HG02623 (cell line): ENCODE measurements around the gene SNX30.

Experiments
- ATAC-seq: cut with Tn5 transposase; IDR thresholded peaks from one replicate; pipeline ENCODE4 v1.9.1; 2021; ENCODE audit warnings: moderate library complexity; ENCODE audit not compliant: unreplicated experiment

The SNX30 gene

DNA sequence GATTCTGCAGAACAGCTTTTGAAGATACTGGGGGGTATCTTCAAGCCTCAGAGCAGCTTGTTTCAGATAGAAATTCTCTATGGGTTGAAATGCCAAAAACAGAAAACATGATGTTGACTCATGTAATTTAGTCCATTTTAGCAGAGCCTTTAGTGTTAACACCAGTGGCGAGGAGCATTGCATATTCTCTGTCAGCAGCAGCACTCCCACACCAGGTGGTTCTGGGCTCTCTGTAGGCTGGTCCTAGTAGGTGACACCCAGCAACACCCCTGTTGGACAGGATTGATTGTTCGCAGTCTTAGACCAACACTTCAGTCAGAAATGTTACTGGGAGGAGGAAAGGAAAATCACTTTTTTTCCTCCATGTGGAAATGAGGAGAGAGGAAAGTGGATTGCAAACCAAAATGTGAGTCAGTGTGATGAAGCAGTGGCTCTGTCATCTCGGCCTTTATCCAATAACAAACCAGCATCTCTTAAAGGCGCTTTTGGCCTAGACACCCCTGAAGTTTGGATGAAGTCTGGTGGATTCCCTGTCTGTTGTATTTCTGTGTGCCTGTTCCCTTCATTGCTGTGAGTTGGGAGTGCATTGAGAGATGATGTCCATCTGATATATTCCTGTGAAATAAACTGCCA lies 123.3 kb downstream of the SNX30 start:
- no peak for ATAC-seq

DNA sequence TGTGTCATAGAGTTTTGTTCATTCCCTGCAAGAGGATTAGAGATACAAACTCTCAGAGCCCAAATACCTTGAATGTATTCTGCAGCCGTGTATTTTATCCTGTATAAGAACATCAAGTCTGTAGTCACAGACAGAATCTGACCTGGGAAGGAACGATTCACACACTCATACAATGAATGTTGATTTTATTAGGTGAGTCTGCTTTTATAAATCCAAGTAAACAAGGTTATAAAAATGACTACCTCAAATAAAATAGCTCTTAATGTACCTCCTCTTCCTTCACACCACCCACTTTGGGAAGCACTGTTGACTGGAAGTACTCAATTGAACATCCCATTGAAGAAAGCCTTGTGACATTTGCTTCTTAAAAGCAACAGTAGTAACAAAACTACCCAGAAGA lies 128.2 kb downstream of the SNX30 start:
- ATAC-seq: no peak

DNA sequence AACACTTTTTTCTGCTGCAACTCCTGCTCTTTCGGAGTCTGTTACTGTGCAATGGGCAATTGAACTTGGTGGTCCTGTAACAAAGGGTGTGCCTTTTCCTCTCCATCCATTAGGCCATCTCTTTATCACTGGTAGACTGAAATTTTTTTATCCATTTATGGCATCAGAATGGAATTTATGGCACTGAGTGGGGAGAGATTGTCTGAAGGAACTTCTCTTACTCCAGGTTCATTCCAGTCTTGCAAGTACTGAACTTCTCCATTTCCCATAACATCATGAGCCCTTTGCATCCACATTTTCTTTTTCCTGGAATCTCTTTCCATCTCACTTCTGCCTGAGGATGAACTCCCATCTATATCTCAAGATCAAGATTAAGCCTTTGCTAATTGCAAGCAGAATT lies 130.1 kb downstream of the SNX30 start:
- no peak for ATAC-seq

DNA sequence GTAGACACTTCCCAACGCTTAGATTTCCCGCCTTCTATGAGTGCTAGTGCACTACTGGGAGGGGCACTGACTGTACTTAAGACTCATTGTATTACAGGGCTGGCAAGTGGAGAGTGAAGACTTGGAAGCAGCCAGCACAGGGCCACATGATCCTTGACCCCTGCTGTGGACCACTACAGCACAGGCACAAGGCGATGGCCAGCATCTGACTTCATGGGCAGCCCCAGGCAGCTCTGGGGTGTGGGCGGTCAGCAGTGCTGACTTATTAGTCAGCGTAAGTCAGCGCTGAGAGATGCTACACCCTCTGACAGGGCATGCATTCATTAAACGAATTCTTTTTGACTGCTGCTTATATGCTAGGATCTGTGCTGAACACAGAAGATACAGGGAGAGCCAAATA lies 130.8 kb downstream of the SNX30 start:
- no peak for ATAC-seq

DNA sequence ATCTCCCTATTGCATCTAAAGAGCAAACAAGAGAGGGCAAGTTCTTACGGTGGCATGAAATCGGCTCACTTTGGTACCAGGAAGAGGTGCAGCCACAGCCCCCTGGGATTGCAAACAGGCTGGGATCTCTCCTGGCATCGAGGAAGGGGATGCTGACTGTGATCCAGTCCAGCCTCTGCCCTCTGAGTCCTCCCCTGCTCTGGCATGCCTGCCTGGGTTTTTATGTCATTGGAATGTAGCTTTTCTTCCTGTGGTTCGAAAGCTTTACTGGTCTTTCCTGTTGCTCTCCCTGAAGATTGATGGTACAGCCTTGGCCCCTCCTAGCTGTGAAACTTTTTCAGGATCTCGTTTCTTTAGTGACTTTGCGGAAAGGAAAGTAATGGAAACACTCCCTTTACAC lies 133.5 kb downstream of the SNX30 start:
- ATAC-seq: no peak

DNA sequence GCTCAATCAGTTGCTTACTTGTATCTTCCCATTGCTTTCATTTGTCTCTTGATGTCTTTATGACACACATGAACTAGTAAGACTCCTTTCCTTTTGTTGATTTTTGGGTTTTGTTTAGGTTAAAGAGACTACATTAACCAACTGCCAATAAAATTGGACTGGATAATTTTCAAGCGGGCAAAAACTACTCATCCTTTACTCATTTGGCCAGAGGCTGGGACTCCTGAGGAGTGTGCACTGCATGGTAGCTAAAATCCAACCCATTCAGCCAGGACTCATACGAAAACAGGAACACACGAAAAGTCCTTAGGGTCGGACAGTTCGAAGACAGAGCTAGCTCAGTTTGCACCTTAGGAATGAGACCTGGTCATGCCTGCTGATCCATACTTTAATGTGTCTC lies 134.2 kb downstream of the SNX30 start:
- no peak for ATAC-seq

DNA sequence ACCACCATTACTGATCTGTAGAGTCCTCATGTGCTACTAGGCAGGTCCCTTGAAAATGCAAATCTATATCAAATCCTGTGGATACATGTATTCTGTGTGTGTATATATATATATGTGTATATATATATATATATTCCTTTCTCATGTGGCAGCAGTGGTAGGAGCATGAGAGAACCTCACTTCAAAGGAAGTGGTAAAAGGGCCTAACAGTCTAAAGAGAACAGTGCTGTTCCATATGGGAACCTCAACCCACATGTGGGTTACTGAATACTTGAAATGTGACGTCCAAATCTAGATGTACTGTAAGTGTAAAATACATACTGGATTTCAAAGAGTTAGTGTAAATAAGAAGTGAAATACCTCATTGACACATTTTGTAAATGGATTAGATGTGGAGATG lies 134.8 kb downstream of the SNX30 start:
- no peak for ATAC-seq

DNA sequence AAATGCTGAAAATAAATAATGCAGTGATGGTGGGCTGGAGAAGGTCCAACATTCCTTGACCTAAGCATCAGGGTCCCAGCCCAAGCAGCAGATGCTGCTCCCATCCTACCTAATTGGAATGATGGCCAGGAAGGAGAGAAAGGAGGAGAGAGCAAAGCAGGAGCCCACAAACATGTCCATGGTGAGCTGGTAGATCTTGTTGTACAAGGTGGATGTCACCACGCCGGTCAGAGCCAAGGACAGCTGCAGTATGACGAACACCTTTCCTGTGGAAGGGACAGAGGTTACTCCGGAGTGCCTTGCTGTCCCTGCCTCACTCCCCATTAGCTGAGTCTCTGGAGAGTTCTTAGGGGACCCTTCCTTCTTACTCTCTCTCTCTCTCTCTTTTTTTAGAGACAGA lies 135.8 kb downstream of the SNX30 start:
- no peak for ATAC-seq

DNA sequence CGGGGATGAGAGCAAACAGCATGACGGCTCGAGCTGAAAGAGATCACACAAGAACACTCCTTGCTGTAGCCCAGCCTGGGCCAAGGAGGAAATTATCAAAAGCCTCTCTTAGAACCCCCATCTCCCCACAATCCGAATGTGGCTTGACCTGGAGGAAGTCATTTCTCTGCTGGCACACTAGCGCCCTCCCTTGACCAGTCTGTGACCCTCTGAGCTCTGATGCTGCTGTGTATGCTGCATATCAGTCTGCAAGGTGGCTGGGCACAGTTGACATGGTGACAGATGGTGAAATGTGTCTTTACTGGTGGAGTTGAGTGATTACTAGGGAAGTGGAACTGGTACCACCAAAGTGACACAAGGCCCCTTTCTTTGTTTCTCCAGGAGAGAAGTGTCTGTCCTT lies 136.8 kb downstream of the SNX30 start:
- ATAC-seq: no peak

DNA sequence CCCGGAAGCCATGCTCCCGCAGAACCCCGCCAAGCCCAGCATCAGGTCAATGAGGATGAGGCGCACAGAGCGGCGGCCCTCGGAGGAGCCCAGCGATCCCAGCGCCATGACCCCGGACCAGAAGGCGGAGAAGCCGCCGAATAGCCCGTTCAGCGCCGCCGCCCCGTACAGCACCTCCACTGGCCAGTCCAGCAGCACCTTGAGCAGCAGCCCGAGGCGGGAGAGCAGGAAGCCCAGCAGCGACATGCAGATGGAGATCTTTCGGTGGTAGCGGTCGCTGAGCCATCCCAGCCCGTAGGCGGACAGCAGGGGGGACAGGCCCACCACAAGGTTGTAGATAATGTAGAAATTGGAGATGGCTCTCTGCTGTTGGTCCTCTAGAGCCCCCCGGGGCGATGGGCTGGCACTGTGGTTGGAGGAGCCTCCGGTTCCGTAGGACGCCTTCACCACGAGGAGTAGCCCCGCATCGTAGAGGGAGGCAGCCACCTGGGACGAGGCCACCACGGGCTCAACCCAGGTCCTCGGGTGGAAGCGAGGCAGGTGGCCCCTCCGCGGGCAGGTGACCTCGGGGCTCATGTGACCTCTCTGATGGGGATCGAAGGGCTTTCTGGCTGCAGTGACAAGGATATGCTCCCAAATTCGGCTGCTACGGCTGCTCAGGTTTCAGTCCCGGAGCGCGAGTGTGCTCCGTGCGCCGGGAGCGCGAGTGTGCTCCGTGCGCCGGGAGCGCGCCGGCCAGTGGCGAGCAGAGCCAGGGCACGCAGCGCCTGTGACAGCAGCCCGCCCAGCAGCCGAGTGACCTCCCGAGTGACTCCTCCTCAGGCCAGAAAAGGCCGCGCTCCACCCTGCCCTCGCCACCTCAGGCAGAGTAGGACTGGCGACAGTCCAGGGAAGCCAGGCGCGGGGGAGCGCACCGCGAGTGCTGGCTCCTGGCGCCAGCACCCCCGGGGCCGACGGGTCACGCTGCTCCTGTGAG lies 139.8 kb downstream of the SNX30 start, which contains the start of gene SLC46A2:
SLC46A2 (minus strand) TSS at position 771 of the 976 bp plus-strand sequence; CDS start at position 576, 195 bp downstream.
- ATAC-seq: no peak

DNA sequence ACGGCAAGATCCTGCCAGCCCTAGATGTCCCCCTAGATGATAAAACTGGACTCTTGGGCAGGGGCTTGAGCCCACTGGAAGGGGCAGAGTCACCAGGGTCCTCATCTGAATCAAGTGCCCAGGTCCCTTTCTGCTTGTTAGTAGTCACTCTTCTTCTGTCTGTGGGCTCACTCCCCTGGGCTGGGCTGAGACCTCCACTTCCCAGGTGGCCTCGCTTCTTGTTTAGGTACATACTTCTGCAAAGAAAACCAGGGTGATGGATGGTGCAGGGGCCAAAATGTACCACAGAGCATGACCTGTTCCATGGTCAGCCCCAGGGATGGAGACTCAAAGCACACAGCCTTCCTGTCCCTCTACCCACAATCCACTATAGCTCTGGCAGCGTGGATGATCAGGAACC lies 141.0 kb downstream of the SNX30 start:
- ATAC-seq: no peak

DNA sequence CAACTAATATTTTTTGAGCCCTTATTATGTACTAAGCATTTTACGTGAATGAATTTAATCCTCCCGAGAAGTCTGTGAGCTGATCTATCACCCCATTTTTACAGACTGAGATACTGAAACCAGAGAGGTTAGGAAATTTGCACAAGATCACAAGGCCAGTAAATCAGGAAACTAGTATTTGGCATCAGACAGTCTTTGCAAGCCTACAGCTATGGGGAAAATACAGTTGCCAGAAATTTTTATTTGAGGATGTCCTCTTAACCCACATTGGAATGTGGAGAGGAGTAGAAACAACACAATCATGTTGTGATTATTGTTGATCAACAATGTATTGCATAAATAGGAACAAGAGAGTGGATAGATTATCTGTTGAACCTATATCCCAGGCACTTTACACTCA lies 142.4 kb downstream of the SNX30 start:
- ATAC-seq: no peak

DNA sequence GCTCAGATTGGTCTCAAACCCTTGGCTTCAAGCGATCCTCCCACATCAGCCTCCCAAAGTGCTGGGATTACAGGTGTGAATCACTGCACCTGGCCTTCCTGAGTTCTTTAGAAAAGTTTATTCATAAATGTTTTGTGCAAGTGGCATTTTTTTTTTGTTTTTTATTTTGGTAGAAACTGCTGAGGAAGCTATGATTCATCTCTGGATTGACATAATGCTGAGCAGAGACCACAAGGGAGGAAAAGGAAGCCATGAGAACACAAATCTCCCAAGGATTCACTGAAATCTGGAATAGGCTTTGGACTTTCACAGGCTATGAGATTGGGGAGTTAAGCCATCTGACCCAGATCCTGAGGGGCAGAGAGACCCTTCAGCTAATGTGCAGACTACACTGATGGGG lies 143.5 kb downstream of the SNX30 start:
- no peak for ATAC-seq

DNA sequence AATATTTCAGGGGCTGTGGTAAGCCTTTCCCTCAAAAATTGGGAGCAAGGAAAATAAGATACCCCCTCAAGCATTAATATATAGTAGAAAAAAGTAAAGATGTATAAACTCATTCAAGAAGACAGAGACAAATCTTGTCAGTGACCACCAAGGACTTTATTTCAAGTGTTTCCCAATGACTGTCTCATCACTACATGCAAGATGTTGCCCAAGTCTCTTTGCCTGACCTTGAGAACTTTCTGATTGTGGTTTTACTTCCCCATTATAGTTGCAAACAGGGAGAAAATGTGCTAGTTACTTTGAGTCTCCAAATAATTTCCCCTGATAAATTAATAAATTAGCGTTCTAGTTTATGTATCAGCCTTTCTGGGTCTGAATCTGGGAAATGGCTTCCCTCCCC lies 144.1 kb downstream of the SNX30 start:
- ATAC-seq: no peak

DNA sequence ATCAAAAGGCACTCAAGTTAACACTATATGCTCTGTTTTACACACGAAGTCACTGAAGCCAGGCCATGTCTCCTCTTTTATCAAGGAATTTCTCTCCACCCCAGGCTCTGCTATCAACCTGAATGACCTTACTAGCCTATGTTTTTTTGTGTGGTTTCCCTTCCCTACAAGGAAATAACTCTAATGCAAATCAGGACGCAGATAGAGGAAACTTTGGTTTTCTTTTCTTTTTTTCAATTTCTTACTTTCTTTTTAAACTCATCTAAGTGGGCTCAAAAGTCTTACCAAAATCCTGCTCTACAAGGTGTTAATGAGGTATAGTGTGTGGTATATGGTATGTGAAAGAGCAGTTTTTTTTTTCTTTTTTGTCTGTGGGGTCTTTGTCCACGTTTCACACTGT lies 145.6 kb downstream of the SNX30 start:
- ATAC-seq: no peak

DNA sequence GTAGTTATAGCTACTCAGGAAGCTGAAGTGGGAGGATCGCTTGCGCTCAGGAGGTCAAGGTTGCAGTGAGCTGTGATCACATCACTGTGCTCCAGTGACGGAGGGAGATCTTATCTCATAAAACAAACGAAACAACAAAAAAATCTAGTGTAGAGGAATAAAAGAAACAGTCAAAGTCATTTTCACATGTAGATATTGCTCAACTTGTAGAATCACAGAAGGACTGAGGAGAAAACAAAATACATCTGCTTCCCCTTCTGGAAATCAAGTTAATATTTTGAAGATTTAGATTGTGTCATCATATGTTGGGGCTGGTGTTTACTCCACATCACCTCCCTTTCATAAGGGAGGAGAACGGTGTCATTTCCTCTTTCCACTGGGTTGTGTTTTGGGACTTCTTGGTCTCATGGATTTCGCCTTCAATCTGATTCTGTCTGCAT lies 148.3 kb downstream of the SNX30 start:
- no peak for ATAC-seq

DNA sequence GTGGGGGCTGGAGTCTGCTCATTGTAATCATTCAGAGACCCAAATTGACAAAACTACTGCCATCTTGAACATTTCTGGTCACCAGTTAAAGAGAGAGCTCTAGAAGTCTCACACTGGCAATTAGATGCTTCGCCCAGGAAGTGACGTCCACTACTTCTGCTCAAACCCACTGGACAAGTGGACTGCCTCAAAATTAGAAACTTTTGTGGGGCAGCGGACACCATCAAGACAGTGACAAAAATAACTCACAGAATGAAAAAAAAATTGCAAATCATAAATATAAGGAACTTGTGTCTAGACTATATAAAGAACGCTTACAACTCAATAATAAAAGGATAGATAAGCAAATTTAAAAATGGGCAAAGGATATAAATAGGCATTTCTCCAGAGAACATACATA lies 149.9 kb downstream of the SNX30 start:
- ATAC-seq: no peak

DNA sequence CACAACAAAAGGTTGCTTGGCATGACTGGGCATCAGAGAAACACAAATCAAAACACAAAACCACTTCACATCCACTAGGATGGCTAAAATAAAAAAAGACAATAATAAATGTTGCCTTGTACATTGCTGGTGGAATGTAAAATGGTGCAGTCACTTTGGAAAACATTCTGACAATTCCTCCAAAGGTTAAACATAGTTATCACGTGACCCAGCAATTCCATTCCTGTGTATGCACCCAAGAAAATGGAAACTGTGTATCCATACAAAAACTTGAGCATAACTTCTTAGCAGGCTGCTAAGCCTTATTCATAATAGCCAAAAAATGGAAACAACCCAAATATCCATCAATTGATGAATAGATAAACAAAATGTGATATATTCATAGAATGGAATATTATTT lies 150.3 kb downstream of the SNX30 start:
- no peak for ATAC-seq

DNA sequence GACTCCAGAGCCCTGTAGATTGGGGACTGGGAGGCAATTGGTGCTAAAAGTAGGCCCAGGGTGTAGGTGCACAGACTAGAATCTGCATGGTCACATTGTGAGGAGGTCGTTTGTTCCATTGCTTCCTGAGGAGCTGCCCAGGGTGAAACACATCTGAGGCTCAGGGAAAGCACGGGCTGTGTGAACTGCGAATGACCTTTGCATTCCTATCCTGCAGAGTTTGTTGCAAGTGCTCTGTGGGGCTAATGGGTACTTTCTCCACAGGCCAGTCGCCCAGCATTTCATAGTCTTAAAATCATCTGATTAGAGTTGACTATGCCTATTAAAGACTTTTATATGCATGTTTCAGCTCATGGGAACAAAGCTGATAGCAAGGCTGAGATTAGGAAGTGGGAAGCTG lies 154.5 kb downstream of the SNX30 start:
- ATAC-seq: no peak

DNA sequence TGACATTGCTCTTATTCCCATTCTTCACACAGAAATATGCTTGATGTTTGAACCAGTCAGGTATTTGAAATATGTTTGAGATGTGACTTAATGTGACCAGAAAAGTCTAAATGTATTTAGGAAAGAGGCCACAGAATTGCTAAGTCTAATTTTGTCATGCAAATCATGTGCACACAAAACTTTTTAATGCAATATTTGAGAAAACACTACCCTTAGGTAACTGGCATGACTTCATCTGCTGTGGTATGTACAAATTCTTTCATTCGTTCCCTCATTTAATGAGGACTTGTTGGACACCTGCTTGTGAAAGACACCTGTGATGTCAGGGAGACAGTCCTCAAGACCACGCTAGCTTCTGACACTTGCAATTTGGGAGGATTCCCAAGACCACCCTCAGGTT lies 161.2 kb downstream of the SNX30 start:
- ATAC-seq: no peak

DNA sequence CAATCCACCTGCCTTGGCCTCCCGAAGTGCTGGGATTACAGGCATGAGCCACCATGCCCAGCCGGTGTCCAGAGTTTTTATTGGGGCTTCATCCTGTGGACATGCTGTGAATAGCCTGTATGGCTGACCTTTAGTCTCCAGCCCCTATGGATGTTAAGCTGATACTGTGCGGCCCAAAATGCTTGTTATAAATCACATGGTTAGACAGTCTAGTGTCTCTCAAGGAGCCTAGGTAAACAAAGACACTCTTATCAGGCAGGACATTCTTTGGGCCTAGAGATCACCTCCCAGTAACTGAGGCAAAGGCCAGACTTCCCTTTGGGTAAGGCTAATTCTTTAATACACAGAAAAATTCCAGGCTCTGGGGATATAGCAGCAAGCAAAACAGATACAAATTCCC lies 162.1 kb downstream of the SNX30 start:
- ATAC-seq: no peak

DNA sequence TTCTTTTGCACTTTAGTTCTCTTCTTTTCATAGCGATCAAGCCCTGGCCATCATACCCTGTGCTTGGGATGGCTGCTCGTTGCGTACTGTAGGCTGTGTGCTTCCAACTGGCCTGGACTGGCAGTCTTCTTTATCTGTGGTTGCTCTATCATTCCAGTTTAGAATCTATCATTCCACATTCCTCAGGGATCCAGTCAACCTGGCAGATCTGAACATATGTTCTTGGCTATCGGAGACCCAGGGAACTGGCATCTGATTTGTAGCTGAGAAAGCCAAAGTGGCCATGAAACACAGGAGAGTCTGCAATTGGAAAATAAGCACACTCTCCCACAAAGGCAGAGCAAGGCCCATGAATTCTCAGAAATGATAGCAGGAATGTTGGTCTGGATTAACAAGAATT lies 162.8 kb downstream of the SNX30 start:
- ATAC-seq: no peak
